HEK293 (cell line): Measurements from ENCODE around the gene CEP89.

Experiments used
- BCL11A ChIP-seq: fragments of 450-650 bp; formaldehyde crosslinking; IDR thresholded peaks from 2 replicates; pipeline ENCODE4 v1.5.1; 2016; ENCODE audit warnings: low read depth, missing biosample characterization, missing genetic modification characterization
- BCL11B ChIP-seq: fragments of 450-650 bp; formaldehyde crosslinking; IDR thresholded peaks from 2 replicates; pipeline ENCODE4 v1.5.1; 2016; ENCODE audit warnings: low read depth, missing biosample characterization, missing genetic modification characterization
- ELK4 ChIP-seq: IDR thresholded peaks from 2 replicates; pipeline ENCODE4 v1.6.1; 2011; ENCODE audit warnings: mild to moderate bottlenecking, low read depth, low read length, borderline replicate concordance
- HIC1 ChIP-seq: fragments of 450-650 bp; formaldehyde crosslinking; IDR thresholded peaks from 2 replicates; pipeline ENCODE4 v1.5.1; 2016; ENCODE audit warnings: missing biosample characterization, missing genetic modification characterization
- KLF10 ChIP-seq: fragments of 450-650 bp; IDR thresholded peaks from 2 replicates; pipeline ENCODE4 v1.5.1; 2018; ENCODE audit warnings: missing biosample characterization, mild to moderate bottlenecking, missing genetic modification characterization
- OVOL3 ChIP-seq: fragments of 450-650 bp; formaldehyde crosslinking; IDR thresholded peaks from 2 replicates; pipeline ENCODE4 v1.5.1; 2016; ENCODE audit warnings: missing biosample characterization, missing genetic modification characterization
- PRDM10 ChIP-seq: fragments of 450-650 bp; formaldehyde crosslinking; IDR thresholded peaks from 2 replicates; pipeline ENCODE4 v1.5.1; 2016; ENCODE audit warnings: missing biosample characterization, missing genetic modification characterization
- RBAK ChIP-seq: fragments of 450-650 bp; formaldehyde crosslinking; IDR thresholded peaks from 2 replicates; pipeline ENCODE4 v1.5.1; 2016; ENCODE audit warnings: missing biosample characterization, missing genetic modification characterization
- ZBTB1 ChIP-seq: fragments of 450-650 bp; formaldehyde crosslinking; IDR thresholded peaks from 2 replicates; pipeline ENCODE4 v1.5.1; 2016; ENCODE audit warnings: missing biosample characterization, missing genetic modification characterization
- ZBTB20 ChIP-seq: fragments of 450-650 bp; formaldehyde crosslinking; IDR thresholded peaks from 2 replicates; pipeline ENCODE4 v1.5.1; 2016; ENCODE audit warnings: missing biosample characterization, missing genetic modification characterization
- ZBTB6 ChIP-seq: fragments of 450-650 bp; formaldehyde crosslinking; IDR thresholded peaks from 2 replicates; pipeline ENCODE4 v1.5.1; 2017; ENCODE audit warnings: missing biosample characterization, missing genetic modification characterization
- ZFHX2 ChIP-seq: fragments of 450-650 bp; formaldehyde crosslinking; conservative IDR thresholded peaks from 2 replicates; pipeline ENCODE4 v1.5.1; 2016; ENCODE audit warnings: missing biosample characterization, missing genetic modification characterization
- ZFP69B ChIP-seq: fragments of 450-650 bp; formaldehyde crosslinking; IDR thresholded peaks from 2 replicates; pipeline ENCODE4 v1.5.1; 2016; ENCODE audit warnings: missing biosample characterization, missing genetic modification characterization
- ZNF335 ChIP-seq: fragments of 450-650 bp; formaldehyde crosslinking; conservative IDR thresholded peaks from 2 replicates; pipeline ENCODE4 v1.5.1; 2016; ENCODE audit warnings: missing biosample characterization, missing genetic modification characterization
- ZNF341 ChIP-seq: fragments of 450-650 bp; formaldehyde crosslinking; IDR thresholded peaks from 2 replicates; pipeline ENCODE4; 2016; ENCODE audit warnings: low read depth, missing biosample characterization, missing genetic modification characterization
- ZNF394 ChIP-seq: fragments of 450-650 bp; formaldehyde crosslinking; IDR thresholded peaks from 2 replicates; pipeline ENCODE4 v1.5.1; 2016; ENCODE audit warnings: missing biosample characterization, missing genetic modification characterization, mild to moderate bottlenecking, moderate library complexity, borderline replicate concordance
- ZNF518A ChIP-seq: fragments of 450-650 bp; formaldehyde crosslinking; conservative IDR thresholded peaks from 2 replicates; pipeline ENCODE4 v1.5.1; 2016; ENCODE audit warnings: low read depth, missing biosample characterization, missing genetic modification characterization
- ZNF529 ChIP-seq: fragments of 450-650 bp; formaldehyde crosslinking; IDR thresholded peaks from 2 replicates; pipeline ENCODE4 v1.5.1; 2017; ENCODE audit warnings: missing genetic modification characterization, missing biosample characterization; ENCODE audit not compliant: insufficient replicate concordance
- ZNF580 ChIP-seq: fragments of 450-650 bp; formaldehyde crosslinking; IDR thresholded peaks from 2 replicates; pipeline ENCODE4 v1.5.1; 2016; ENCODE audit warnings: missing biosample characterization, missing genetic modification characterization
- ZNF610 ChIP-seq: fragments of 450-650 bp; formaldehyde crosslinking; IDR thresholded peaks from 2 replicates; pipeline ENCODE4 v1.5.1; 2016; ENCODE audit warnings: missing biosample characterization, missing genetic modification characterization, borderline replicate concordance
- ZNF843 ChIP-seq: fragments of 450-650 bp; formaldehyde crosslinking; IDR thresholded peaks from 2 replicates; pipeline ENCODE4 v1.5.1; 2016; ENCODE audit warnings: missing biosample characterization, missing genetic modification characterization
- ZSCAN4 ChIP-seq: fragments of 450-650 bp; formaldehyde crosslinking; IDR thresholded peaks from 2 replicates; pipeline ENCODE4 v1.5.1; 2017; ENCODE audit warnings: missing biosample characterization, missing genetic modification characterization
- ZXDB ChIP-seq: fragments of 450-650 bp; formaldehyde crosslinking; IDR thresholded peaks from 2 replicates; pipeline ENCODE4 v1.5.1; 2016; ENCODE audit warnings: missing biosample characterization, missing genetic modification characterization

The CEP89 gene

GRCh38 chr19:32971715-32972540 is at the start of gene CEP89, which contains the start of gene FAAP24 (continued):
- TF ChIP-seq ZBTB6 (tag by site-specific recombination) (peak; percentile 29; the same call in 1 of the 2 replicates), ZNF529 (tag by site-specific recombination) (no peak), HIC1 (tag by site-specific recombination) (peak; percentile 98), ZNF610 (tag by site-specific recombination) (peak; percentile 54; the same call in 1 of the 2 replicates), ZSCAN4 (peak; percentile 52), ZNF335 (tag by site-specific recombination) (peak; percentile 85), ZFHX2 (tag by site-specific recombination) (peak; percentile 66), KLF10 (tag by site-specific recombination) (peak; percentile 82), RBAK (no peak; the same call in 1 of the 2 replicates), ZNF341 (peak; percentile 82), ZFP69B (tag by site-specific recombination) (peak; percentile 64), BCL11B (tag by site-specific recombination) (peak; percentile 94), ZBTB20 (tag by site-specific recombination) (peak; percentile 100), BCL11A (tag by site-specific recombination) (peak; percentile 99), ELK4 (no peak; the same call in 1 of the 2 replicates), ZNF518A (tag by site-specific recombination) (peak; percentile 61), PRDM10 (tag by site-specific recombination) (peak; percentile 44), ZXDB (tag by site-specific recombination) (peak; percentile 97), OVOL3 (tag by site-specific recombination) (peak; percentile 59; the same call in 1 of the 2 replicates), ZNF580 (tag by site-specific recombination) (peak; percentile 95), ZNF394 (tag by site-specific recombination) (no peak; the same call in 1 of the 2 replicates), ZNF843 (tag by site-specific recombination) (peak; percentile 65), ZBTB1 (tag by site-specific recombination) (peak; percentile 82; the same call in 1 of the 2 replicates)
